ENCODE results near the gene CCDC191. TPM values are rescaled to one million over a fixed set of nuclear protein-coding genes. Genes with fewer than 3 reads are reported as not detected.
A peak's percentile ranks its signal among the peaks of the same experiment; 100 is the strongest.

Gene CCDC191
- total RNA-seq, 6 experiments from 2014 or later = 0.83 to 1.5 (median 1.2) TPM

GRCh38 chr3:113946831-113947230 is 109.5 kb downstream of the CCDC191 start:
- Mint-ChIP-seq H3K36me3 (ENCODE audit: low read depth) (no peaks in the 10 kb centered on the region), H3K27ac (no peak overlapping the region), H3K9me3 (no peaks in the 10 kb centered on the region), H3K4me3 (peak overlapping the region; percentile 87), H3K4me1 (ENCODE audit: low read depth) (peaks cover 19% of the 10 kb centered on the region), H3K27me3 (ENCODE audit: insufficient read depth) (no peaks in the 10 kb centered on the region)
- DNase-seq = no peak
- no peak for TF ChIP-seq CTCF (IDR thresholded peaks at IDR 0.05)

- Mint-ChIP-seq H3K27ac (no peak overlapping the region), H3K9me3 (peaks cover 24% of the 10 kb centered on the region), H3K36me3 (ENCODE audit: low read depth) (peaks cover 28% of the 10 kb centered on the region), H3K4me1 (ENCODE audit: low read depth) (no peaks in the 10 kb centered on the region), H3K4me3 (no peak overlapping the region), H3K27me3 (ENCODE audit: insufficient read depth) (no peaks in the 10 kb centered on the region)
- TF ChIP-seq CTCF (IDR thresholded peaks at IDR 0.05) = no peak
- no peak for DNase-seq
Observed at GRCh38 chr3:113927556-113927955, 128.8 kb downstream of the CCDC191 start.

- Mint-ChIP-seq H3K4me3 (peak overlapping the region; percentile 58), H3K36me3 (ENCODE audit: low read depth) (no peaks in the 10 kb centered on the region), H3K4me1 (ENCODE audit: low read depth) (peaks cover 47% of the 10 kb centered on the region), H3K9me3 (no peaks in the 10 kb centered on the region), H3K27me3 (ENCODE audit: insufficient read depth) (no peaks in the 10 kb centered on the region; the same call in 1 of the 2 replicates), H3K27ac (peak overlapping the region; percentile 77)
- TF ChIP-seq CTCF (IDR thresholded peaks at IDR 0.05) = no peak
- peak; percentile 88 for DNase-seq
Observed at GRCh38 chr3:113914646-113915045, 141.7 kb downstream of the CCDC191 start.

Other genes with a start within 250 kb of the CCDC191 start
- 1 to 10 TPM; 5.6 to 7.0 (median 6.3) TPM for gene GRAMD1C, start 217.7 kb downstream of the CCDC191 start, total RNA-seq (2021; fragmentation: NEBNext Ultra II Directional; extraction: Animal tissue kit (Norgen Biotek cat#: 25700))
- 1 to 10 TPM; 4.6 to 7.5 (median 6.4) TPM for gene ZDHHC23, start 108.5 kb downstream of the CCDC191 start, total RNA-seq (2021; fragmentation: NEBNext Ultra II Directional; extraction: Animal tissue kit (Norgen Biotek cat#: 25700))
- 10 to 100 TPM; 18.1 to 23.2 (median 22.0) TPM for gene QTRT2, start 211 bp upstream of the CCDC191 start, total RNA-seq (2021; fragmentation: NEBNext Ultra II Directional; extraction: Animal tissue kit (Norgen Biotek cat#: 25700))
- not detected for gene DRD3, start 122.5 kb upstream of the CCDC191 start, total RNA-seq (2021; fragmentation: NEBNext Ultra II Directional; extraction: Animal tissue kit (Norgen Biotek cat#: 25700))
- gene ZNF80, start 181.1 kb upstream of the CCDC191 start, total RNA-seq (2021; fragmentation: NEBNext Ultra II Directional; extraction: Animal tissue kit (Norgen Biotek cat#: 25700)) = not detected
- not detected for gene TIGIT, start 237.5 kb upstream of the CCDC191 start, total RNA-seq (2021; fragmentation: NEBNext Ultra II Directional; extraction: Animal tissue kit (Norgen Biotek cat#: 25700))